Epithelial cell of esophagus (primary cell): ENCODE data around the gene BHLHA9.
A peak's percentile ranks its signal among the peaks of the same experiment; 100 is the strongest.

ENCODE experiments used
- DNase-seq: peaks from one replicate; pipeline ENCODE4 v3.0.0; 2010; ENCODE audit warnings: low read depth
- H3K4me3 ChIP-seq: 2 replicates; pipeline ENCODE4 v1.5.1; 2011; ENCODE audit warnings: mild to moderate bottlenecking, low read length, control low read depth
- TF ChIP-seq, protein P1 (sequence below): IDR thresholded peaks from 2 replicates; pipeline ENCODE4 v1.5.1; 2011; ENCODE audit warnings: low read depth, mild to moderate bottlenecking, low read length, control low read depth, inconsistent platforms; ENCODE audit not compliant: insufficient read depth; ENCODE audit errors: missing control alignments

The BHLHA9 gene

GRCh38 chr17:1275962-1276736, 5.9 kb downstream of the BHLHA9 start:
- H3K4me3 ChIP-seq = no peak overlapping the region
- DNase-seq = peak; percentile 48
- TF ChIP-seq, protein P1, sequence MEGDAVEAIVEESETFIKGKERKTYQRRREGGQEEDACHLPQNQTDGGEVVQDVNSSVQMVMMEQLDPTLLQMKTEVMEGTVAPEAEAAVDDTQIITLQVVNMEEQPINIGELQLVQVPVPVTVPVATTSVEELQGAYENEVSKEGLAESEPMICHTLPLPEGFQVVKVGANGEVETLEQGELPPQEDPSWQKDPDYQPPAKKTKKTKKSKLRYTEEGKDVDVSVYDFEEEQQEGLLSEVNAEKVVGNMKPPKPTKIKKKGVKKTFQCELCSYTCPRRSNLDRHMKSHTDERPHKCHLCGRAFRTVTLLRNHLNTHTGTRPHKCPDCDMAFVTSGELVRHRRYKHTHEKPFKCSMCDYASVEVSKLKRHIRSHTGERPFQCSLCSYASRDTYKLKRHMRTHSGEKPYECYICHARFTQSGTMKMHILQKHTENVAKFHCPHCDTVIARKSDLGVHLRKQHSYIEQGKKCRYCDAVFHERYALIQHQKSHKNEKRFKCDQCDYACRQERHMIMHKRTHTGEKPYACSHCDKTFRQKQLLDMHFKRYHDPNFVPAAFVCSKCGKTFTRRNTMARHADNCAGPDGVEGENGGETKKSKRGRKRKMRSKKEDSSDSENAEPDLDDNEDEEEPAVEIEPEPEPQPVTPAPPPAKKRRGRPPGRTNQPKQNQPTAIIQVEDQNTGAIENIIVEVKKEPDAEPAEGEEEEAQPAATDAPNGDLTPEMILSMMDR = peak; percentile 78

DNA sequence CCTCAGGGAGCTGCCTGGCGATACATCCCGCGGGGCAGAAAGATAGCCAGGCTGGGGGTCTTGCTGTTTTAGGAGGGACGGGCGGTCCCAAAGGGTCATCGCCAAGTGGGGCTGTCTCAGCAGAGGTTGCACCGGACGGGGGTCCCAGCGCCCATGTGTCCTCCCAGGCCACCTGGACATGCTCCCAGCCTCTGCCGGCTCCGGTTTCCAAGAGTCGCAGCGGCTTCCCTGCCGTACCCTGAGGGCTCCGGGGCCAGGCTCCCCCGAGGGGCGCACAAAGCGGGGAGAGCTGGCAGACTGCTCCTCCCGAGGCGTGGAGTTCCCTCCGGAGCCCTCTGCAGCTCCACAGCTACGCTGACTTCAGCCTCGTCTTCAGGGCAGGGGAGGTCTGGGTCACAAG, 10.4 kb downstream of the BHLHA9 start:
- TF ChIP-seq, protein P1 = no peak
- DNase-seq = no peak
- no peak overlapping the region for H3K4me3 ChIP-seq

DNA sequence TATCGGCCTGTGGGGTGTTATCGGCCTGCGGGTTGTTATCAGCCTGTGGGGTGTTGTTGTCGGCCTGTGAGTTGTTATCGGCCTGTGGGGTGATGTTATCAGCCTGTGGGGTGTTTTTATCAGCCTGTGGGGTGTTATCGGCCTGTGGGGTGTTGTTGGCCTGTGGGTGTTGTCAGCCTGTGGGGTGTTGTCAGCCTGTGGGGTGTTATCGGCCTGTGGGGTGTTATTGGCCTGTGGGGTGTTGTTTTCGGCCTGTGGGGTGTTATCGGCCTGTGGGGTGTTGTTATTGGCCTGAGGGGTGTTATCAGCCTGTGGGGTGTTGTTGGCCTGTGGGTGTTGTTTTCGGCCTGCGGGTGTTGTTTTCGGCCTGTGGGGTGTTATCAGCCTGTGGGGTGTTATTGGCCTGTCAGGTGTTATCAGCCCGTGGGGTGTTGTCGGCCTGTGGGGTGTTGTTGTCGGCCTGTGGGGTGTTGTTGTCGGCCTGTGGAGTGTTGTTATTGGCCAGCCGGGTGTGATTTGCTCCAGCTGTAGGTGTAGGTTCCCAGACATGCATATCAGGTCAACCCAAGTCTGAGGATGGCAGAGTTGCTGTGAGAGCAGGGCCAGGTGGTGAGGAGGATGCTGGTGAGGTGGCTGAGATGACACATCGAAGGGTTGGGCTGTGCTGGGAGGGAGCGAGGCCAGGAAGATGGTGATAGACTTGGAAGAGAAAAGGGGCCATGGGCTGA, 16.3 kb downstream of the BHLHA9 start:
- TF ChIP-seq, protein P1 = no peak
- no peak overlapping the region for H3K4me3 ChIP-seq
- DNase-seq = no peak

DNA sequence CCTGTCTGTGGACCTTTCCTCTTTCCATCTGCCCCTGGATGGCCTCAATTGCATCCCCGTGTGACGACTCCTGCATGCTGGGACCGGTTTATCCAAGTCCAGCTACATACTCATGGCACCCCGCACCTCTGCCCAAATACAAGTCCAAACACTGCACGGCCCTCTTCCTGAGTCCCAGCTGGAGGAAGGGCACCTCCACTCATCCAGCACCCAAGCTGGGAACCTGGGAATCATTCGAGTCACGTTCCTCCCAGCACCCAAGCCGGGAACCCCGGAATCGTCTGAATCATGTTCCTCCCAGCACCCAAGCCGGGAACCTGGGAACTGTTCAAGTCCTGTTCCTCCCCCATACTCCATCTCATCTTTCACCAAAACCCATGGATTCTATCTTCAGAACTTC, 19.5 kb downstream of the BHLHA9 start:
- no peak for DNase-seq
- TF ChIP-seq, protein P1 = no peak
- H3K4me3 ChIP-seq = no peak overlapping the region

- DNase-seq = no peak
- no peak overlapping the region for H3K4me3 ChIP-seq
- TF ChIP-seq, protein P1 = no peak
Observed at GRCh38 chr17:1290676-1291075, 20.4 kb downstream of the BHLHA9 start.

- H3K4me3 ChIP-seq = no peak overlapping the region
Observed at GRCh38 chr17:1294157-1294717, 24.0 kb downstream of the BHLHA9 start.

More at GRCh38 chr17:1294157-1294717, 24.0 kb downstream of the BHLHA9 start:
- TF ChIP-seq, protein P1 = no peak
- no peak for DNase-seq
